ENCODE results near the gene ELP6.
"Not testable (repeated sequence)": the region's sequence is repeated elsewhere in the genome, so short reads cannot be mapped to it uniquely, and the experiment has no call there.

ELP6 gene

DNA sequence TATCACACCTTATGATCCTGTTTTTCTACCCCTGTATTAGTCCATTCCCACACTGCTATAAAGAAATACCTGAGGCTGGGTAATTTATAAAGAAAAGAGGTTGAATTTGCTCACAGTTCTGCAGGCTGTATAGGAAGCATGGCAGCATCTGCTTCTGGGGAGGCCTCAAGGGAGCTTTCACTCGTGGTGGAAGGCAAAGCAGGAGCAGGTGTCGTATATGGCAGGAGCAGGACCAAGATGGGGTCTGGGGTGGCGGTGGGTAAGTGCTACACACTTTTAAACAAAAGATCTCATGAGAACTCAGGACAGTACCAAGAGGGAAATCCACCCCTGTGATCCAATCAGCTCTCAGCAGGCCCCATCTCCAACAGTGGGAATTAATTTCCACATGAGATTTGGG, 22.3 kb downstream of the ELP6 start:
- no peak overlapping the region for H3K27ac Mint-ChIP-seq
- DNase-seq (no peak), ATAC-seq (no peak)
- peaks cover 14% of the 10 kb centered on the region for H3K36me3 Mint-ChIP-seq (ENCODE audit: low read depth)
- no peaks in the 10 kb centered on the region for H3K9me3 Mint-ChIP-seq
- H3K4me1 Mint-ChIP-seq: no peaks in the 10 kb centered on the region
- no peak overlapping the region for H3K4me3 Mint-ChIP-seq
- H3K27me3 Mint-ChIP-seq: no peaks in the 10 kb centered on the region

DNA sequence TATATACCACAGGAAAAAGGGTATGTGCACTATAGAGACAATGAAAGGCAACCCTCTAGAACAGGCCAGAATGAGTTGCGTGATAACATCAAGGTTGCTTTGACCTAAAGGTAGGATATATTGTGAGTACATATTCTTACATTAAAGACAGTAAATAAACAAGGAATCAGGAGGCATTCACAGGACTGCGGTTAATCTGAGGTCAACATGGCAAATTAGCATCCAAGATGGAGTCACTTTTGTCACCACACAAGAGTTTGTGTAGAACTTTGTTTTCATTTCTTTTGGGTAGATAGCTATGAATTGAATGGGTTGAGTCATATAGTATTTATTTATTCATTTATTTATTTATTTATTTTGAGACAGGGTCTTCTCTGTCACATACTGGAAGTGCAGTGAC, 26.2 kb downstream of the ELP6 start:
- H3K4me3 Mint-ChIP-seq: no peak overlapping the region
- DNase-seq (no peak), ATAC-seq (no peak)
- no peaks in the 10 kb centered on the region for H3K4me1 Mint-ChIP-seq
- no peaks in the 10 kb centered on the region for H3K9me3 Mint-ChIP-seq
- peaks cover 3% of the 10 kb centered on the region for H3K36me3 Mint-ChIP-seq (ENCODE audit: low read depth)
- H3K27ac Mint-ChIP-seq: no peak overlapping the region
- H3K27me3 Mint-ChIP-seq: no peaks in the 10 kb centered on the region

DNA sequence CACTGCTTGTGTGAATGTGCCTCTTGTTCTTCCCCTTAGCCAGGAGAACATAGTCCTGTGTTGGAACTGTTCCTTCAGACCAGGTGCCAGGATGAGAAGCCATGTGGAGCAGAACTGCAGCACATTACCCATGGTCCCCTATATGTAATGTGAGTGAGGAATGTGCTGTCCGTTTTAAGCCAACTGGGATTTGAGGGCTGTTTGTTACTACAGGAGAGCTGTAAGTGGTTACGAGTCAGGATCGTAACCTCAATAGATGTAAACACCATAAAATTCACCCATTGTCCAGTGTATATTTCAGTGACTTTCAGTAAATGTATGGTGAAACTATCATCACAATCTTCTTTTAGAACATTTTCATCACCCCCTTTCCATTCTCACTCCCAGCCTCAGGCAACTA, 27.7 kb downstream of the ELP6 start:
- Mint-ChIP-seq H3K9me3 (no peaks in the 10 kb centered on the region), H3K4me3 (no peak overlapping the region), H3K27me3 (no peaks in the 10 kb centered on the region), H3K4me1 (no peaks in the 10 kb centered on the region), H3K27ac (no peak overlapping the region), H3K36me3 (ENCODE audit: low read depth) (peaks cover 3% of the 10 kb centered on the region)
- ATAC-seq (no peak), DNase-seq (no peak)

GRCh38 chr3:47482366-47482765, 31.1 kb downstream of the ELP6 start:
- no peak overlapping the region for H3K27ac Mint-ChIP-seq

DNA sequence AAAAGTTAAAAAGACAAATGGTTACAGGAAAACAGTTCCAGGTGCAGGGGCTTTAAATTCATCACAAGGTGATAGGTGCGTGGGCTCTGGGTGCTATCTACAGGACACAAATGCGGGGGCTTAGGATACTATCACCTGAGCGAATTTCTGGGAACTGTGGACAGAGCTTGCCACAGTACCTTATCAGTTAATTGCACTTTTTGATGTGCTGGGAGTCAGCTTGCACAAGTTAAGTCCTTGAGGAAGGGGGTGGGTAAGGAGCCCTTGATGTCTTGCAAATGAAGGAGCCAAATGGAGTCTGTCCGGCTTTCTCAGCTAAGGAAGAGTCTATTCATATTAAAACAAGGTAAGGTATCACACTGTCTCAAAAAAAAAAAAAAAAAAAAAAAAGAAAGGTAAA, 31.7 kb downstream of the ELP6 start:
- ATAC-seq; DNase-seq; H3K27me3 Mint-ChIP-seq; H3K36me3 Mint-ChIP-seq (ENCODE audit: low read depth); H3K27ac Mint-ChIP-seq; H3K4me1 Mint-ChIP-seq; H3K4me3 Mint-ChIP-seq; H3K9me3 Mint-ChIP-seq: not testable (repeated sequence)

More at GRCh38 chr3:47482366-47482765, 31.1 kb downstream of the ELP6 start:
- no peak for DNase-seq
- no peak for ATAC-seq
- Mint-ChIP-seq H3K4me1 (peaks cover 1% of the 10 kb centered on the region), H3K4me3 (no peak overlapping the region), H3K36me3 (ENCODE audit: low read depth) (peaks cover 3% of the 10 kb centered on the region), H3K27me3 (no peaks in the 10 kb centered on the region), H3K9me3 (no peaks in the 10 kb centered on the region)

DNA sequence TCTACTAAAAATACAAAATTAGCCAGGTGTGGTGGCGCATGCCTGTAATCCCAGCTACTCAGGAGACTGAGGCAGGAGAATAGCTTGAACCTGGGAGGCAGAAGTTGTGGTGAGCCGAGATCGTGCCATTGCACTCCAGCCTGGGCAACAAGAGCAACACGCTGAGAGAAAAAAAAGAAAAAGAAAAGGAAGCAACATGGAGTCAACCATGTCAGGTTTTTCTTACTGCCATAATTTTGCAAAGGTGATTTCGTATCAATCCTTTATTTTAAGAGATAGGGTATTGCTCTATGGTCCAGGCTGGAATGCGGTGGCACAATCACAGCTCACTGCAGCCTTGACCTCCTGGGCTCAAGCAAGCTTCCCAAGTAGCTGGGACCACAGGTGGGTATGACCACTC, 33.2 kb downstream of the ELP6 start:
- H3K36me3 Mint-ChIP-seq (ENCODE audit: low read depth); H3K27me3 Mint-ChIP-seq; DNase-seq; H3K9me3 Mint-ChIP-seq; ATAC-seq; H3K4me3 Mint-ChIP-seq; H3K27ac Mint-ChIP-seq: not testable (repeated sequence)
- peaks cover 15% of the 10 kb centered on the region for H3K4me1 Mint-ChIP-seq

DNA sequence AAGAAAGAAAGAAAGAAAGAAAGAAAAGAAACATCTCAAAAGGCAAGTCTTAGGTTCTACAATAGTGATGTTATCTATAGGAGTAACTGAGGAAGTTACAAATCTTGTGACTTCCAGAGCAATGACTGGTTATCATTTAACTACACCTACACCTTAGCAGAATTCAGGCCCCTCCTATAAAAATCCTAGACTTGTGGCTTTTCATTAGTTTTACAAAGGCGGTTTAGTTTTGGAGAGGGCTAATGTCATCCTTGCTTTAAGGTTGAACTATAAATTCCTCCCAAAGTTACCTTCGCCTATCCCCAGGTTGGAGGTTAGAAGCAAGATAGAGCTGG, 33.7 kb downstream of the ELP6 start:
- no peaks in the 10 kb centered on the region for H3K36me3 Mint-ChIP-seq (ENCODE audit: low read depth)
- H3K4me3 Mint-ChIP-seq: no peak overlapping the region
- H3K9me3 Mint-ChIP-seq: no peaks in the 10 kb centered on the region
- peaks cover 20% of the 10 kb centered on the region for H3K4me1 Mint-ChIP-seq
- ATAC-seq (no peak), DNase-seq (no peak)
- no peak overlapping the region for H3K27ac Mint-ChIP-seq
- no peaks in the 10 kb centered on the region for H3K27me3 Mint-ChIP-seq

GRCh38 chr3:47478022-47478421, 35.5 kb downstream of the ELP6 start:
- Mint-ChIP-seq H3K27me3 (no peaks in the 10 kb centered on the region), H3K4me1 (peaks cover 33% of the 10 kb centered on the region), H3K4me3 (no peak overlapping the region), H3K27ac (no peak overlapping the region), H3K9me3 (no peaks in the 10 kb centered on the region), H3K36me3 (ENCODE audit: low read depth) (no peaks in the 10 kb centered on the region)
- ATAC-seq (no peak), DNase-seq (no peak)

GRCh38 chr3:47476644-47477199, 36.8 kb downstream of the ELP6 start:
- Mint-ChIP-seq H3K27ac (peak overlapping the region; percentile 90), H3K9me3 (no peaks in the 10 kb centered on the region), H3K36me3 (ENCODE audit: low read depth) (no peaks in the 10 kb centered on the region), H3K4me1 (peaks cover 37% of the 10 kb centered on the region), H3K27me3 (no peaks in the 10 kb centered on the region), H3K4me3 (peak overlapping the region; percentile 79)
- no peak for ATAC-seq
- no peak for DNase-seq

GRCh38 chr3:47476330-47476626, 37.2 kb downstream of the ELP6 start:
- DNase-seq (no peak), ATAC-seq (no peak)
- Mint-ChIP-seq H3K4me3 (peak overlapping the region; percentile 79), H3K27me3 (no peaks in the 10 kb centered on the region), H3K36me3 (ENCODE audit: low read depth) (no peaks in the 10 kb centered on the region), H3K4me1 (peaks cover 37% of the 10 kb centered on the region), H3K9me3 (no peaks in the 10 kb centered on the region), H3K27ac (peak overlapping the region; percentile 90)

DNA sequence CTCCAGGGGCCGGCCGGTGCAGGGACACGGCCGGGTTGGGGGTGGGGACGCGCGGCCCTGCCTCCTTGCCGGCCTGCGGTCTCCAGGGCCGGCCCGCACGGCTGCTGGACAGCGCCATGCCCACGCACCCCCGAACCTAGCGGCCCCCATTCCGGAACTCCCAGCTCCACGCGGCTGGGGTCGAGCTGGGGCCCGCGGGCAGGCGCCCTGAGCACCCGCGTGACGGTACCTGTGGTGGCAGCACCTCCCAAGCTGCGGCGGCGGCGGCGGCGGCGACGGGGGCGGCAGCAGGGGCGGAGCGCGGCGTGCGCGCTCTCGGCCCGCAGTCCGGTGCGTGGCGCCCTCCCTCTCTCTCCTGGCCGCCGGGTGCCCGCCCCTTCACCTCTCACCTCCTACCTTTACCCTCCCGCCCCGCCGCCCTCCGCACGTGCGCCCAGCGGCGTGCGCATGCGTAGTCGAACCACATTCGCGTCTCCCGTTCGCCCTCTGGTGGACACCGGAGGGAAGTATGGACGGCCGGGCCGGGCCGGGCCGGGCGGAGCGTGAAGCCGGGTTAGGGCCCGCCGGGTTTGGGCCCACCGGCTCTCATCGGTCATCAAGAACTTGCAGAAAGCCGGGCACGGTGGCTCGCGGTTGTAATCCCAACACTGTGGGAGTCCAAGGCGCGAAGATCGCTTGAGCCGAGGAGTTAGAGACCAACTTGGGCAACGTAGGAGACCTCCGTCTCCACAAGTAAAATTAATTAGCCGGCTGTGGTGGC, 37.8 kb downstream of the ELP6 start, which contains the start of gene SCAP:
Gene SCAP, minus strand, starts transcription at position 372 of the 760 bp plus-strand sequence. CDS start 32,948 bp downstream, outside the sequence.
- peak within 1 kb of the TSS; percentile 90 for H3K27ac Mint-ChIP-seq
- no peaks in the 10 kb centered on the region for H3K27me3 Mint-ChIP-seq
- H3K9me3 Mint-ChIP-seq: no peaks in the 10 kb centered on the region
- DNase-seq (peak; percentile 96), ATAC-seq (peak; percentile 95)
- peaks cover 38% of the 10 kb centered on the region for H3K4me1 Mint-ChIP-seq
- peak within 1 kb of the TSS; percentile 90 for H3K4me3 Mint-ChIP-seq
- H3K36me3 Mint-ChIP-seq (ENCODE audit: low read depth): no peaks in the 10 kb centered on the region

DNA sequence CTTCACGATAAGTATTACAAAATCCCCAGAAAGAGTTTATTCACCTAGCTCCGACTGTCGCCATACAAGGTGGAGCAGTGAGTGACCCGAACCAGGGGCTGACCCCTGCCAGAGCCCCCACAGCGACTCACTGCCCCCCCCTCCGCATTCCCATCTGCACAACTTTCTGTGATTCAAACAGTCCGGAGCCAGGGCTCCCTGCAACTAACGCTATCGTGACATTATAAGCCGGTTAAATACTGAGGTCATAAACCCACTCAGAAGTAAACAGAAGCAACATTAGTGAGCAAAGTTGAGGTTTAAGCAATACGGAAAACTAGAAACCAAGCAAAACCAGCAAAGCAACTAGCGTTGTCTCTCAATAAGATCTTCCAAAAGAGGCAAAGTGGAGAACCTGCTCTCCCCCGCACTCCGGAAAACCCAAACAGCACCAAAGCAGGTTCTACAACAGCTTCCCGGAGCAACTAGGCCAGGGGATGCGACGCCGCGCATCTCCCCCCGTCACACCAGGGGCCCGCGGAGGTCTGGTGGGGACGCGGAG, 38.4 kb downstream of the ELP6 start:
- H3K27ac Mint-ChIP-seq: peak overlapping the region; percentile 85
- ATAC-seq: peak; percentile 21
- H3K9me3 Mint-ChIP-seq: no peaks in the 10 kb centered on the region
- H3K4me1 Mint-ChIP-seq: peaks cover 40% of the 10 kb centered on the region
- H3K4me3 Mint-ChIP-seq: peak overlapping the region; percentile 90
- DNase-seq: peak; percentile 43
- no peaks in the 10 kb centered on the region for H3K36me3 Mint-ChIP-seq (ENCODE audit: low read depth)
- no peaks in the 10 kb centered on the region for H3K27me3 Mint-ChIP-seq

DNA sequence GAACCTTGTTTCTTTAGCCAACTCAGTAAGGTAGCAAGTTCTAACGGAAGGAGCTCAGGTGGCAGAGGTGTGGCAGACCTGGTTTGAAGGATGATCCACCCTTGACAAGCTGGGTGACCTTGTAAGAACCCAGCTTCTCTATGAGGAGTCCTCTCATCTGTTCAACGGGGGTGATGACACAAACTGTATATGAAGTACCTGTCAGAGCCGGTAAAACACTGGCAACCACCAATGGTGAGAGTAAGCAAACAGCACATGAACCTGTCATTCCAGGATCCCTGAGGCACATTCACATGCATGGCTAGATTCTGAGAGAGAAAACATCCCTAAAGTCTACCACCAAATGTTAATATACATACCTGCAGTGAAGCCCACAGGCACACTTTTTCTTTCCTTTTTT, 40.1 kb downstream of the ELP6 start:
- peaks cover 40% of the 10 kb centered on the region for H3K4me1 Mint-ChIP-seq
- no peaks in the 10 kb centered on the region for H3K9me3 Mint-ChIP-seq
- ATAC-seq (no peak), DNase-seq (no peak)
- peak overlapping the region; percentile 29 for H3K27ac Mint-ChIP-seq
- H3K27me3 Mint-ChIP-seq: no peaks in the 10 kb centered on the region
- peaks cover 8% of the 10 kb centered on the region for H3K36me3 Mint-ChIP-seq (ENCODE audit: low read depth)
- peak overlapping the region; percentile 90 for H3K4me3 Mint-ChIP-seq

DNA sequence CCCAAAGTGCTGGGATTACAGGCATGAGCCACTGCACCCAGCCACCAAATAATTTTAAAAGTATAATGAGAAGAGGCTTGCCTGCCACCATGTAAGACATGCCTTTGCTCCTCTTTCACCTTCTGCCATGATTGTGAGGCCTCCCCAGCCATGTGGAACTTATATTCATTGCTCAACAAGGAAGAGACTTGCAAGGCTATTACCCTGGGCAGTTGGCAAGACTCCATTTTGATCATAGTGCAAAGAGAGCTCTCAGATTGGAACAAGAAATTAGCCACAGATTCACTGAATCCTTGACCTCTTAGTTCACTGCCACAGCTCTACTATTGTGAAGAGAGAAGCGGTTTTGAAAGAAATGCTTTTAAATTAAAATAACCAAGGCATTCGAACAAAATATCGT, 43.9 kb downstream of the ELP6 start:
- H3K27ac Mint-ChIP-seq: no peak overlapping the region
- peaks cover 31% of the 10 kb centered on the region for H3K4me1 Mint-ChIP-seq
- H3K27me3 Mint-ChIP-seq: no peaks in the 10 kb centered on the region
- H3K36me3 Mint-ChIP-seq (ENCODE audit: low read depth): peaks cover 28% of the 10 kb centered on the region
- DNase-seq (no peak), ATAC-seq (no peak)
- H3K9me3 Mint-ChIP-seq: peaks cover 4% of the 10 kb centered on the region
- H3K4me3 Mint-ChIP-seq: no peak overlapping the region

- not testable (repeated sequence) for H3K9me3 Mint-ChIP-seq, H3K27ac Mint-ChIP-seq, H3K27me3 Mint-ChIP-seq, ATAC-seq, H3K4me3 Mint-ChIP-seq, DNase-seq
- H3K4me1 Mint-ChIP-seq: peaks cover 28% of the 10 kb centered on the region
- peaks cover 29% of the 10 kb centered on the region for H3K36me3 Mint-ChIP-seq (ENCODE audit: low read depth)
Measured at GRCh38 chr3:47468315-47468714, 45.2 kb downstream of the ELP6 start.

Measured in activated naive CD8-positive, alpha-beta T cell treated with anti-CD3 and anti-CD28 coated beads, Interleukin-2, amount 50 U/mL, for 24 hours (primary cell).